Measurements from ENCODE around the gene POU3F1. TPM values are rescaled to one million over a fixed set of nuclear protein-coding genes. Genes with fewer than 3 reads are reported as not detected.

The POU3F1 gene
- total RNA-seq, 1 experiment from 2014 or later = not detected

DNA sequence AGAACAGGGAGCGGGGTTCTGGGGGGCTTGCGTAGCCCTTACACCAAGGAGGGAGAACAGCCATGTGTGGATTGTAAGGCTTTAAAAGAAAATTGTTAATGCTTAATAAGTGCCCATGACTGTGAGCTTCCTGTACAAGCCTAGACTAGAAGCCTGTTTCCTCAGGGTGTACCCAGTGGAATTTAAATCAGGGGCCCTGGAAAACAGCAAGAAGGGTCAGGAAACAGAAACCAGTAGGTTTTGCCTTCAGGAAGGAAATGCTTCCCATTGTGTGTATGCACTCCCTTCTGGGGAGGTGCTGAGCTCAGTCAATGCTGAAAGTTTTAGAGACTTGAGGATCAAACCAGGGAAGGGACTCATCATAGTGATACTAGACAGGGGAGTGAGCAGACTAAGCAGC, 21.4 kb downstream of the POU3F1 start:
- H3K4me3 Mint-ChIP-seq (ENCODE audit: low read depth, unreplicated experiment) = no peak overlapping the region
- no peaks in the 10 kb centered on the region for H3K27me3 Mint-ChIP-seq (ENCODE audit: unreplicated experiment)
- H3K9me3 Mint-ChIP-seq (ENCODE audit: low read depth, unreplicated experiment) = no peaks in the 10 kb centered on the region
- no TSS peak for BruUV-seq (replicated peaks)
- CTCF ChIA-PET = interaction anchor here (1.4 kb wide), 1 partner anchor 810 kb away, joined by 4 read pairs; no protein-coding TSS in a partner anchor
- DNase-seq = no peak
- TF ChIP-seq CTCF (IDR thresholded peaks at IDR 0.05; ENCODE audit: unreplicated experiment) = no peak
- H3K4me1 Mint-ChIP-seq (ENCODE audit: low read depth, unreplicated experiment) = no peaks in the 10 kb centered on the region
- H3K27ac Mint-ChIP-seq (ENCODE audit: unreplicated experiment) = no peak overlapping the region
- intact Hi-C loops (cut with micrococcal nuclease; ENCODE audit: unreplicated experiment) = no loop called here
- peaks cover 29% of the 10 kb centered on the region for H3K36me3 Mint-ChIP-seq (ENCODE audit: insufficient read depth, unreplicated experiment)

DNA sequence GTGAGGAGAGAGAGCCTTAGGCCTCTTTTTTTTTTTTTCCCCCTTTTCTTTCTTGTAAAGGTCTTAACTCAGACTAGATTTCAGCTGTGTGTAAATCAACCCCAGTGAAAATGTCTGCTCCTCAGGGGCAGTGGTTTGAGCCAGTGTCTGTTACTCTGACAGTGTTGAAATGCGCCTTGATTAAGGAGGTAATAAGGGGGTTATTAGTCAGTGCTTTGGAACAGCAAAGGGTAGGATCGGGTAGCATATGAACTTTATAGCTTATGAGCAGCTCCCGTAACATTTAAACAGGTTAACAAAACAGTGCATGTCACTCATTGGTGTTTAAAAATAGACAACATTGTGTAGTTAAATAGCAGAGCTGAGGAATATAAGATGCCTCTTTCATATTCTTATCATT, 23.8 kb downstream of the POU3F1 start:
- CTCF ChIA-PET = interaction anchor here (0.6 to 0.7 kb wide), 2 partner anchors 103 to 302 kb away, joined by 3 to 4 read pairs; no protein-coding TSS in a partner anchor
- DNase-seq = no peak
- no peaks in the 10 kb centered on the region for H3K9me3 Mint-ChIP-seq (ENCODE audit: low read depth, unreplicated experiment)
- H3K36me3 Mint-ChIP-seq (ENCODE audit: insufficient read depth, unreplicated experiment) = peaks cover 44% of the 10 kb centered on the region
- intact Hi-C loops (cut with micrococcal nuclease; ENCODE audit: unreplicated experiment) = no loop called here
- BruUV-seq (replicated peaks) = no TSS peak
- no peaks in the 10 kb centered on the region for H3K27me3 Mint-ChIP-seq (ENCODE audit: unreplicated experiment)
- no peak overlapping the region for H3K4me3 Mint-ChIP-seq (ENCODE audit: low read depth, unreplicated experiment)
- no peak overlapping the region for H3K27ac Mint-ChIP-seq (ENCODE audit: unreplicated experiment)
- H3K4me1 Mint-ChIP-seq (ENCODE audit: low read depth, unreplicated experiment) = no peaks in the 10 kb centered on the region
- TF ChIP-seq CTCF (IDR thresholded peaks at IDR 0.05; ENCODE audit: unreplicated experiment) = no peak

DNA sequence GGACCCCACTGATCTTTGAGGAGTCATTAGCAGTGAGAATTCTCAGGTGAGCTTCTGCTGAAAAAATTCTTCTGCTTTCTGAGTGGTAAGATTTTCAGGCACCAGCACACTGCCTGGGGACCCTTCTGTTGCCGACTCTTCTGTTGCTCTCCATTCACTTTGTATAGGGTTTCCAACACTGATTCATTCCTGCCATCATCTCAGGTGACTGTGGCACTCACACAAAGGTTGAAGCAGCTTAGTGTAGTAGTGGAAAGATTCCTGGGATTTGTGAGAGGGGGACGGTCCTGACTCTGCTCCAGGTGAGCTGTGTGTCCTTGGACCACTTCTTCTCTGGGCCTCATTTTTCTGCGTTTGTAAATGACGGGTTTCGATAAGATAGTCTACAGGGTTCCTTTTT, 24.6 kb downstream of the POU3F1 start:
- TF ChIP-seq CTCF (IDR thresholded peaks at IDR 0.05; ENCODE audit: unreplicated experiment) = no peak
- intact Hi-C loops (cut with micrococcal nuclease; ENCODE audit: unreplicated experiment) = no loop called here
- peaks cover 42% of the 10 kb centered on the region for H3K36me3 Mint-ChIP-seq (ENCODE audit: insufficient read depth, unreplicated experiment)
- no peak for DNase-seq
- H3K9me3 Mint-ChIP-seq (ENCODE audit: low read depth, unreplicated experiment) = no peaks in the 10 kb centered on the region
- no peaks in the 10 kb centered on the region for H3K27me3 Mint-ChIP-seq (ENCODE audit: unreplicated experiment)
- no peaks in the 10 kb centered on the region for H3K4me1 Mint-ChIP-seq (ENCODE audit: low read depth, unreplicated experiment)
- CTCF ChIA-PET = interaction anchor here (0.7 kb wide), 1 partner anchor 303 kb away, joined by 3 read pairs; no protein-coding TSS in a partner anchor
- H3K27ac Mint-ChIP-seq (ENCODE audit: unreplicated experiment) = no peak overlapping the region
- H3K4me3 Mint-ChIP-seq (ENCODE audit: low read depth, unreplicated experiment) = no peak overlapping the region
- BruUV-seq (replicated peaks) = no TSS peak

GRCh38 chr1:38020396-38020795, 26.2 kb downstream of the POU3F1 start:
- DNase-seq = no peak
- no peak overlapping the region for H3K27ac Mint-ChIP-seq (ENCODE audit: unreplicated experiment)
- intact Hi-C loops (cut with micrococcal nuclease; ENCODE audit: unreplicated experiment) = no loop called here
- no peaks in the 10 kb centered on the region for H3K9me3 Mint-ChIP-seq (ENCODE audit: low read depth, unreplicated experiment)
- CTCF ChIA-PET = no interaction called here
- H3K4me1 Mint-ChIP-seq (ENCODE audit: low read depth, unreplicated experiment) = no peaks in the 10 kb centered on the region
- H3K36me3 Mint-ChIP-seq (ENCODE audit: insufficient read depth, unreplicated experiment) = peaks cover 40% of the 10 kb centered on the region
- BruUV-seq (replicated peaks) = no TSS peak
- H3K27me3 Mint-ChIP-seq (ENCODE audit: unreplicated experiment) = no peaks in the 10 kb centered on the region
- H3K4me3 Mint-ChIP-seq (ENCODE audit: low read depth, unreplicated experiment) = no peak overlapping the region
- no peak for TF ChIP-seq CTCF (IDR thresholded peaks at IDR 0.05; ENCODE audit: unreplicated experiment)
